HepG2 (cell line): ENCODE data around the gene TBRG4. TPM values are rescaled to one million over a fixed set of nuclear protein-coding genes. Genes with fewer than 3 reads are reported as not detected.

Experiments
- ATAC-seq: fragments of 200-7000 bp; cut with Tn5 transposase; 3 replicates; pipeline ENCODE4 v1.9.1; 2020; ENCODE audit warnings: mild to moderate bottlenecking, moderate library complexity
- BruUV-seq: library from RNA; stranded (reverse); fragments of 400-500 nt; replicated peaks from 2 replicates; lab custom pipeline; 2021; lab: Mats Ljungman, UMichigan
- CTCF ChIA-PET: fragments of 300-600 bp; formaldehyde crosslinking; extraction: SDS; loops from one replicate; lab custom pipeline; 2021; ENCODE audit warnings: low total read pairs, inconsistent platforms, low intra/inter-chr PET ratio; lab: Yijun Ruan, JAX
- POLR2A ChIA-PET: fragments of 350-600 bp; sonication (Branson Sonifier 250); formaldehyde crosslinking; loops from one replicate; lab custom pipeline; 2020; ENCODE audit warnings: antibody characterized with exemption, inconsistent platforms; lab: Yijun Ruan, JAX
- DNase-seq: peaks from one replicate; pipeline ENCODE4 v3.0.0-alpha.2; 2015; ENCODE audit warnings: low spot score
- FAIRE-seq: peaks from 3 replicates; lab custom pipeline; 2011; peaks lifted over from hg19 to GRCh38; lab: Jason Lieb, UNC
- H2AFZ ChIP-seq: one replicate; pipeline ENCODE4 v1.6.1; 2011; ENCODE audit warnings: low read length, inconsistent platforms
- H3K27ac ChIP-seq: fragments of 300-600 bp; 3 replicates; pipeline ENCODE4 v1.8.0; 2011; ENCODE audit warnings: mixed run types, mild to moderate bottlenecking, mixed read lengths, low read length, inconsistent platforms; ENCODE audit not compliant: insufficient read depth; ENCODE audit errors: extremely low read length
- H3K27me3 ChIP-seq, 2 experiments: fragments of 200-600 bp in 1 of 2; 2 replicates in 1 of 2; 3 replicates in 1 of 2; pipeline versions ENCODE4 v1.6.0 to v1.8.0; 2011; ENCODE audit warnings: low read length in 2 of 2, mild to moderate bottlenecking in 2 of 2, moderate library complexity in 2 of 2, inconsistent platforms in 1 of 2; ENCODE audit not compliant: insufficient read depth in 2 of 2, control insufficient read depth in 1 of 2
- H3K36me3 ChIP-seq, 2 experiments: fragments of 200-600 bp in 1 of 2; replicated peaks in 1 of 2; 2 replicates in 1 of 2; 3 replicates in 1 of 2; pipeline versions ENCODE4 v1.5.1 to v1.8.0; 2011; ENCODE audit warnings: low read length in 2 of 2, inconsistent platforms in 1 of 2; ENCODE audit not compliant: insufficient read depth in 2 of 2, control insufficient read depth in 1 of 2
- H3K4me1 ChIP-seq: 2 replicates; pipeline ENCODE4 v1.5.1; 2012; ENCODE audit warnings: low read length, inconsistent platforms; ENCODE audit not compliant: insufficient read depth
- H3K4me2 ChIP-seq: 2 replicates; pipeline ENCODE4 v1.6.0; 2011; ENCODE audit warnings: low read depth, low read length, inconsistent platforms
- H3K4me3 ChIP-seq, 3 experiments: fragments of 200-600 bp in 1 of 3; sonication (generic), shearing (Covaris generic) in 1 of 3; replicated peaks in 1 of 3; 2 replicates each; pipeline ENCODE4 v1.5.1; 2011 to 2016; ENCODE audit warnings: low read length in 3 of 3, inconsistent platforms in 2 of 3, low read depth in 2 of 3, mild to moderate bottlenecking in 2 of 3, control low read depth in 1 of 3, mixed read lengths in 1 of 3; ENCODE audit not compliant: insufficient read depth in 1 of 3
- H3K79me2 ChIP-seq: one replicate; pipeline ENCODE4 v1.6.1; 2011; ENCODE audit warnings: low read length, inconsistent platforms; ENCODE audit not compliant: insufficient read depth
- H3K9ac ChIP-seq: 2 replicates; pipeline ENCODE4 v1.6.0; 2011; ENCODE audit warnings: mild to moderate bottlenecking, low read depth, low read length, inconsistent platforms; ENCODE audit not compliant: insufficient read depth
- H3K9me3 ChIP-seq: 2 replicates; pipeline ENCODE4 v1.5.1; 2012; ENCODE audit warnings: mild to moderate bottlenecking, low read length
- H4K20me1 ChIP-seq: 2 replicates; pipeline ENCODE4 v1.6.0; 2011; ENCODE audit warnings: inconsistent platforms, mild to moderate bottlenecking, low read length, moderate library complexity; ENCODE audit not compliant: insufficient read depth
- JUNB ChIP-seq: sonication (generic); formaldehyde crosslinking; IDR thresholded peaks from 2 replicates; pipeline ENCODE4 v1.8.0; 2022; ENCODE audit warnings: missing genetic modification reagents, mild to moderate bottlenecking, borderline replicate concordance
- ONECUT2 ChIP-seq: sonication (generic); formaldehyde crosslinking; IDR thresholded peaks from 2 replicates; pipeline ENCODE4 v1.4.0; 2020; ENCODE audit warnings: missing genetic modification reagents
- TFAP4 ChIP-seq: sonication (generic); IDR thresholded peaks from 2 replicates; pipeline ENCODE4 v1.6.1; 2016; ENCODE audit warnings: low read depth, borderline replicate concordance
- WGBS: methylation state at CpG from one replicate; pipeline ENCODE4 v1.1.6; 2017; ENCODE audit warnings: low lambda C conversion rate; 5-methylcytosine and 5-hydroxymethylcytosine counted together
- in situ Hi-C: cut with HindIII; loops from 2 replicates; pipeline ENCODE4 v1.10.0; 2017; ENCODE audit warnings: low pct_unique_long_range_greater_than_20kb; ENCODE audit not compliant: extremely low pct_ligation_motif_present
- intact Hi-C: fragments of 100-400 bp; cut with micrococcal nuclease; formaldehyde crosslinking; loops from one replicate; pipeline ENCODE4 v1.10.0; 2022; ENCODE audit not compliant: unreplicated experiment
- polyA plus RNA-seq, 8 experiments: library from polyadenylated mRNA; depleted of rRNA in 3 of 8; stranded (reverse) in 7 of 8; unstranded in 1 of 8; fragments of >200 nt; fragmentation: Illumina TruSeq in 4 of 8; extraction: Trizol in 4 of 8; gene quantifications; 2 replicates each; pipeline versions ENCODE4 v1.2.1 to v1.2.3, GENCODE V29; 2011 to 2016; ENCODE audit warnings: low read depth in 4 of 8, missing spikeins in 1 of 8, mixed read lengths in 1 of 8; ENCODE audit not compliant: insufficient read depth in 1 of 8
- total RNA-seq, 5 experiments: library from RNA; depleted of rRNA; stranded (reverse); fragments of >200 nt; fragmentation: Illumina TruSeq; extraction: Trizol; gene quantifications; 2 replicates each; pipeline ENCODE4 v1.2.3, GENCODE V29; 2016; ENCODE audit warnings: low read depth in 1 of 5
- TF ChIP-seq, protein P1 (sequence below): sonication (generic); formaldehyde crosslinking; IDR thresholded peaks from 2 replicates; pipeline ENCODE4 v1.4.0; 2020; ENCODE audit warnings: missing genetic modification reagents, mild to moderate bottlenecking, borderline replicate concordance
- TF ChIP-seq, protein P2 (sequence below): fragments of 450-650 bp; IDR thresholded peaks from 2 replicates; pipeline ENCODE4 v1.6.1; 2016

The TBRG4 gene
- total and polyA plus RNA-seq, 2 of the 13 experiments (the other 11 are each of a cell fraction or from before 2014, with no cell fraction given) = 87.8 to 107 TPM

DNA sequence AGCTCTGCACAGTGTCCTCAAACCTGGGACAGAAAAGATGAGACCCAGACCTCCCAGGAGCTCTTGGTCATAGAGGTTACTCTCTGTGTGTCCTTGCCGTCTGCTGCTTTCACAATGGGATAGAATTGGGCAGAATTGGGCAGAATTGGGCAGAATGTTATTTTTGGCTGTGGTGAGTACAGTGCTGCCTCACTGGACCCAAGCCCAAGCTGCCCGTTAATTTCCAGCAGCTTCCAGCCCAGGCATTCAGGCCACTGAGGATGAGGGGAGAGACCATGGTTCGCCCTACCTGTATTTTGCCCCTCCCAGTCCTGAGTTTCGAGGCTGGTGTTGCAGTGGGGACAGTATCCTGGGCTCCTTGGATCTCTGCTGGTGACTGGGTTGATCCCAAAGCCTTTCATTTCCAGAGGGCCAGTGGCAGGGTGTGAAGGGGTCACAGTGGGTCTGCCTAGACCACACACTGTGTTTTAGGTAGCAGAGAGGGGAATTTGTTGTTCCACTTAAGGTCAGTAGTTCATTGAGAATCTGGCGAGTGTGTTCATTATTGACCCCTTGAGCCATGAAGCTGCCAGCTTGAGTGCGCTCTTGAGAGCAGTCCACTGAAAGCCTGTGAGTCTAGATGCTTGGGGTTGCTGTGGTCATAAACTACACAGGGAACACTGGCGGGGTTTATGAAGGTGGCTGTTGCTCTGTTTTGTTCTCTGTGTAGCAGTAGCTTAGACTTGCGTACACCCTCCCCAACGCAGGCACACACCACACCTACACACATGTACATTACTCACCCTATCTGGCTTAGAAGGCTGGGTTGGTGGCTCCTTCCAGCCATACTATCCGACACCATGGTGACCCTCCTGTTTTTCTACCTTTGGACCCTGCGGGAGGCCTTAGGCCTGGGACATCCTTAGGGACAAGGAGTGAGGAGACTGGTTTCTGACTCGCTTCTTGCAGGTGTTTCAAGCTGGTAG is 46.2 kb downstream of the TBRG4 start:
- CTCF ChIA-PET = no interaction called here
- H3K4me2 ChIP-seq = no peak overlapping the region
- POLR2A ChIA-PET = no interaction called here
- no peak for ATAC-seq
- H4K20me1 ChIP-seq = no peaks in the 10 kb centered on the region
- H3K4me1 ChIP-seq = no peaks in the 10 kb centered on the region
- H3K79me2 ChIP-seq = no peaks in the 10 kb centered on the region
- no peaks in the 10 kb centered on the region for H3K9me3 ChIP-seq
- intact Hi-C loops = no loop called here
- TF ChIP-seq JUNB = no peak
- TF ChIP-seq, all 625 proteins: peak for 0
- no TSS peak for BruUV-seq
- H3K4me3 ChIP-seq = no peak overlapping the region
- no peak overlapping the region for H2AFZ ChIP-seq
- FAIRE-seq (no peak), DNase-seq (no peak)
- H3K36me3 ChIP-seq = peaks cover 3 to 29% of the 10 kb centered on the region in 2 experiments
- WGBS = 95% methylated on average over 6 of the region's 12 CpGs
- H3K9ac ChIP-seq = no peak overlapping the region
- H3K27me3 ChIP-seq = no peaks in the 10 kb centered on the region
- no peak overlapping the region for H3K27ac ChIP-seq
- in situ Hi-C loops = no loop called here

GRCh38 chr7:45064047-45064725 is 47.3 kb downstream of the TBRG4 start:
- POLR2A ChIA-PET = no interaction called here
- Histone ChIP-seq H3K4me3 (no peak overlapping the region), H3K27me3 (no peaks in the 10 kb centered on the region), H2AFZ (no peak overlapping the region), H3K9ac (no peak overlapping the region), H3K27ac (no peak overlapping the region), H4K20me1 (no peaks in the 10 kb centered on the region), H3K9me3 (no peaks in the 10 kb centered on the region), H3K36me3 (peaks cover 3 to 23% of the 10 kb centered on the region in 2 experiments), H3K4me2 (no peak overlapping the region), H3K79me2 (no peaks in the 10 kb centered on the region), H3K4me1 (no peaks in the 10 kb centered on the region)
- in situ Hi-C loops = no loop called here
- ATAC-seq = no peak
- FAIRE-seq = no peak
- over 99% methylated on average over 12 of the region's 16 CpGs for WGBS
- BruUV-seq = no TSS peak
- CTCF ChIA-PET = no interaction called here
- intact Hi-C loops = no loop called here
- TF ChIP-seq, protein P1, sequence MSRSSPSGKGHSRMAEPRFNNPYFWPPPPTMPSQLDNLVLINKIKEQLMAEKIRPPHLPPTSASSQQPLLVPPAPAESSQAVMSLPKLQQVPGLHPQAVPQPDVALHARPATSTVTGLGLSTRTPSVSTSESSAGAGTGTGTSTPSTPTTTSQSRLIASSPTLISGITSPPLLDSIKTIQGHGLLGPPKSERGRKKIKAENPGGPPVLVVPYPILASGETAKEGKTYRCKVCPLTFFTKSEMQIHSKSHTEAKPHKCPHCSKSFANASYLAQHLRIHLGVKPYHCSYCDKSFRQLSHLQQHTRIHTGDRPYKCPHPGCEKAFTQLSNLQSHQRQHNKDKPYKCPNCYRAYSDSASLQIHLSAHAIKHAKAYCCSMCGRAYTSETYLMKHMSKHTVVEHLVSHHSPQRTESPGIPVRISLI (CRISPR knock-in tag) = no peak
- TF ChIP-seq TFAP4 (no peak), ONECUT2 (CRISPR knock-in tag) (no peak)
- TF ChIP-seq, protein P2, sequence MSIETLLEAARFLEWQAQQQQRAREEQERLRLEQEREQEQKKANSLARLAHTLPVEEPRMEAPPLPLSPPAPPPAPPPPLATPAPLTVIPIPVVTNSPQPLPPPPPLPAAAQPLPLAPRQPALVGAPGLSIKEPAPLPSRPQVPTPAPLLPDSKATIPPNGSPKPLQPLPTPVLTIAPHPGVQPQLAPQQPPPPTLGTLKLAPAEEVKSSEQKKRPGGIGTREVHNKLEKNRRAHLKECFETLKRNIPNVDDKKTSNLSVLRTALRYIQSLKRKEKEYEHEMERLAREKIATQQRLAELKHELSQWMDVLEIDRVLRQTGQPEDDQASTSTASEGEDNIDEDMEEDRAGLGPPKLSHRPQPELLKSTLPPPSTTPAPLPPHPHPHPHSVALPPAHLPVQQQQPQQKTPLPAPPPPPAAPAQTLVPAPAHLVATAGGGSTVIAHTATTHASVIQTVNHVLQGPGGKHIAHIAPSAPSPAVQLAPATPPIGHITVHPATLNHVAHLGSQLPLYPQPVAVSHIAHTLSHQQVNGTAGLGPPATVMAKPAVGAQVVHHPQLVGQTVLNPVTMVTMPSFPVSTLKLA = peak; percentile 62
- TF ChIP-seq, all 625 proteins: peak for 1
- DNase-seq = no peak
